Measurements from ENCODE around the gene FOSB. TPM values are rescaled to one million over a fixed set of nuclear protein-coding genes. Genes with fewer than 3 reads are reported as not detected.

The FOSB gene
- total RNA-seq, 2 experiments from 2014 or later = 36.0 to 43.9 TPM

DNA sequence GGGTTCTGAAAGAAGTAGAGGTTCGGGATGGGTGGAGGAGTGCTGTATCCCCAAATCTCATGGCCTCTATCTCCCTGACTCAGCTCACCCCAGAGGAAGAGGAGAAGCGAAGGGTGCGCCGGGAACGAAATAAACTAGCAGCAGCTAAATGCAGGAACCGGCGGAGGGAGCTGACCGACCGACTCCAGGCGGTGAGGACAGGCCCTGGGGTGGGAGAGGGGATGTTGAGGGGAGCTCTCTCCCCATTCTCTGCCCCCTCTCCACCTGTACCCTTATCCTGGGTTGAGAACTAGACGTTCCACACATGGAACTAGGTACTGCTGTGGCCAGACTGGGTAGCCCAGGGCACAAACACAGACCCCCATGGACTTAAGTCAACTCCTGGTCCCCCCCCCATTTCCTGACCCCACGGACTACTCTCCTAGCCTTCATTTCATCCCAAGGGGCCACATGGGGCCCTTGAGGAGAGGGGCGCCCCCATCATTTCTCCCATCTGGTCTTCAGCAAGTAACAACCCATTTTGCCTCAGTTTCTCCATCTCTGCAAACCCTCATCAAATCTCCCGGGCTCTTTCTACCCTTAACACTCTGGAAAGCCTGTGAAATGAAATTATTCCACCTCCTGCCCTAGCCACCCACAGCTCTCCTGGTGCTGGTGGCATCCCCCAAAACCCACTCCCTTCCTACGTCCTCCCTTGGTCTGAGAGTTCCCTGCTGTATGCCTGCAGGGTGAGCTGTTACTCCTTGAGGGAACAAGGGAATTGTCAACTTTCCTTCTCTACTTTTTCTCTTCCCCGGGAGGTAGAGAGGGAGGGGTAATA is 3.5 kb downstream of the FOSB start:
- DNase-seq = no peak
- no peaks in the 10 kb centered on the region for H3K36me3 Mint-ChIP-seq (ENCODE audit: low read depth)
- ChIA-PET CTCF (interaction anchor here (6.3 to 16.9 kb wide), 2 partner anchors 14 to 31 kb away, joined by 48 to 310 read pairs; no protein-coding TSS in a partner anchor), POLR2A (no interaction called here)
- H3K4me1 Mint-ChIP-seq = peaks cover 48% of the 10 kb centered on the region
- no peak overlapping the region for H3K4me3 Mint-ChIP-seq
- H3K27ac Mint-ChIP-seq = no peak overlapping the region
- H3K27me3 Mint-ChIP-seq = peaks cover 44% of the 10 kb centered on the region
- H3K9me3 Mint-ChIP-seq = no peaks in the 10 kb centered on the region

GRCh38 chr19:45471931-45472562 is 4.3 kb downstream of the FOSB start:
- POLR2A ChIA-PET = no interaction called here
- Mint-ChIP-seq H3K9me3 (no peaks in the 10 kb centered on the region), H3K4me3 (no peak overlapping the region), H3K27ac (no peak overlapping the region), H3K36me3 (ENCODE audit: low read depth) (no peaks in the 10 kb centered on the region), H3K4me1 (peaks cover 51% of the 10 kb centered on the region), H3K27me3 (peaks cover 48% of the 10 kb centered on the region)
- DNase-seq = no peak
- CTCF ChIA-PET = interaction anchor here (0.6 to 16.9 kb wide), 3 partner anchors 13 to 64 kb away, joined by 3 to 310 read pairs (median 48); no protein-coding TSS in a partner anchor

- Mint-ChIP-seq H3K9me3 (no peaks in the 10 kb centered on the region), H3K36me3 (ENCODE audit: low read depth) (no peaks in the 10 kb centered on the region), H3K4me3 (no peak overlapping the region), H3K27ac (no peak overlapping the region), H3K27me3 (peaks cover 51% of the 10 kb centered on the region), H3K4me1 (peaks cover 54% of the 10 kb centered on the region)
- no peak for DNase-seq
- ChIA-PET POLR2A (no interaction called here), CTCF (interaction anchor here (0.6 to 16.9 kb wide), 3 partner anchors 13 to 65 kb away, joined by 3 to 310 read pairs (median 12); no protein-coding TSS in a partner anchor)
These were observed 5.0 kb downstream of the FOSB start for GRCh38 chr19:45472563-45473366.

GRCh38 chr19:45473367-45473681 is 5.5 kb downstream of the FOSB start:
- CTCF ChIA-PET = interaction anchor here (2.3 to 16.9 kb wide), 2 partner anchors 12 to 33 kb away, joined by 12 to 310 read pairs; no protein-coding TSS in a partner anchor
- Mint-ChIP-seq H3K27me3 (peaks cover 51% of the 10 kb centered on the region), H3K9me3 (no peaks in the 10 kb centered on the region), H3K27ac (no peak overlapping the region), H3K4me3 (no peak overlapping the region), H3K4me1 (peaks cover 54% of the 10 kb centered on the region), H3K36me3 (ENCODE audit: low read depth) (no peaks in the 10 kb centered on the region)
- DNase-seq = no peak
- POLR2A ChIA-PET = no interaction called here

DNA sequence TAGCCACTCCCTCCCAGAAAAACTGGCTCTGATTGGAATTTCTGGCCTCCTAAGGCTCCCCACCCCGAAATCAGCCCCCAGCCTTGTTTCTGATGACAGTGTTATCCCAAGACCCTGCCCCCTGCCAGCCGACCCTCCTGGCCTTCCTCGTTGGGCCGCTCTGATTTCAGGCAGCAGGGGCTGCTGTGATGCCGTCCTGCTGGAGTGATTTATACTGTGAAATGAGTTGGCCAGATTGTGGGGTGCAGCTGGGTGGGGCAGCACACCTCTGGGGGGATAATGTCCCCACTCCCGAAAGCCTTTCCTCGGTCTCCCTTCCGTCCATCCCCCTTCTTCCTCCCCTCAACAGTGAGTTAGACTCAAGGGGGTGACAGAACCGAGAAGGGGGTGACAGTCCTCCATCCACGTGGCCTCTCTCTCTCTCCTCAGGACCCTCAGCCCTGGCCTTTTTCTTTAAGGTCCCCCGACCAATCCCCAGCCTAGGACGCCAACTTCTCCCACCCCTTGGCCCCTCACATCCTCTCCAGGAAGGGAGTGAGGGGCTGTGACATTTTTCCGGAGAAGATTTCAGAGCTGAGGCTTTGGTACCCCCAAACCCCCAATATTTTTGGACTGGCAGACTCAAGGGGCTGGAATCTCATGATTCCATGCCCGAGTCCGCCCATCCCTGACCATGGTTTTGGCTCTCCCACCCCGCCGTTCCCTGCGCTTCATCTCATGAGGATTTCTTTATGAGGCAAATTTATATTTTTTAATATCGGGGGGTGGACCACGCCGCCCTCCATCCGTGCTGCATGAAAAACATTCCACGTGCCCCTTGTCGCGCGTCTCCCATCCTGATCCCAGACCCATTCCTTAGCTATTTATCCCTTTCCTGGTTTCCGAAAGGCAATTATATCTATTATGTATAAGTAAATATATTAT is 6.1 kb downstream of the FOSB start:
- H3K4me1 Mint-ChIP-seq = peaks cover 57% of the 10 kb centered on the region
- POLR2A ChIA-PET = no interaction called here
- H3K4me3 Mint-ChIP-seq = no peak overlapping the region
- DNase-seq = no peak
- H3K27ac Mint-ChIP-seq = no peak overlapping the region
- peaks cover 51% of the 10 kb centered on the region for H3K27me3 Mint-ChIP-seq
- CTCF ChIA-PET = interaction anchor here (2.3 to 16.9 kb wide), 2 partner anchors 12 to 34 kb away, joined by 12 to 310 read pairs; no protein-coding TSS in a partner anchor
- H3K36me3 Mint-ChIP-seq (ENCODE audit: low read depth) = no peaks in the 10 kb centered on the region
- H3K9me3 Mint-ChIP-seq = no peaks in the 10 kb centered on the region

DNA sequence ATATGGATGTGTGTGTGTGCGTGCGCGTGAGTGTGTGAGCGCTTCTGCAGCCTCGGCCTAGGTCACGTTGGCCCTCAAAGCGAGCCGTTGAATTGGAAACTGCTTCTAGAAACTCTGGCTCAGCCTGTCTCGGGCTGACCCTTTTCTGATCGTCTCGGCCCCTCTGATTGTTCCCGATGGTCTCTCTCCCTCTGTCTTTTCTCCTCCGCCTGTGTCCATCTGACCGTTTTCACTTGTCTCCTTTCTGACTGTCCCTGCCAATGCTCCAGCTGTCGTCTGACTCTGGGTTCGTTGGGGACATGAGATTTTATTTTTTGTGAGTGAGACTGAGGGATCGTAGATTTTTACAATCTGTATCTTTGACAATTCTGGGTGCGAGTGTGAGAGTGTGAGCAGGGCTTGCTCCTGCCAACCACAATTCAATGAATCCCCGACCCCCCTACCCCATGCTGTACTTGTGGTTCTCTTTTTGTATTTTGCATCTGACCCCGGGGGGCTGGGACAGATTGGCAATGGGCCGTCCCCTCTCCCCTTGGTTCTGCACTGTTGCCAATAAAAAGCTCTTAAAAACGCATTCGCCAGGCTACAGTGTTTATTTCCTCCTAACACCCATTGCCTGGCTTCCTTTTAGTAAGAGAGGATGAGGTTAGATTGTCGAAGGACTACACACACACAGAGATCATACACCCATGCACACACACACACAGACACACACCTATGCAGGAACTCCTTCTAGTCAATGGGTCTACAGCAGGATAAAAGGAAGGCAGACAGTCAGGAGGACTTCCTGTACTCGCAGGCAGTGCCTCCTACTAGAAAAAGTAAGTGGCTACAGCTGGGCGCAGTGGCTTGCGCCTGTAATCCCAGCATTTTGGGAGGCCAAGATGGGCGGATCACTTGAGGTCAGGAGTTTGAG is 7.1 kb downstream of the FOSB start:
- Mint-ChIP-seq H3K4me1 (peaks cover 59% of the 10 kb centered on the region), H3K36me3 (ENCODE audit: low read depth) (no peaks in the 10 kb centered on the region), H3K27ac (no peak overlapping the region), H3K9me3 (no peaks in the 10 kb centered on the region), H3K27me3 (peaks cover 51% of the 10 kb centered on the region), H3K4me3 (no peak overlapping the region)
- ChIA-PET CTCF (interaction anchor here (2.3 to 16.9 kb wide), 3 partner anchors 10 to 35 kb away, joined by 12 to 310 read pairs (median 14); no protein-coding TSS in a partner anchor), POLR2A (no interaction called here)
- DNase-seq = no peak

GRCh38 chr19:45475537-45476291 is 7.9 kb downstream of the FOSB start:
- Mint-ChIP-seq H3K9me3 (no peaks in the 10 kb centered on the region), H3K27ac (no peak overlapping the region), H3K36me3 (ENCODE audit: low read depth) (no peaks in the 10 kb centered on the region), H3K27me3 (peaks cover 50% of the 10 kb centered on the region), H3K4me1 (peaks cover 55% of the 10 kb centered on the region), H3K4me3 (no peak overlapping the region)
- POLR2A ChIA-PET = no interaction called here
- CTCF ChIA-PET = interaction anchor here (0.7 to 16.9 kb wide), 4 partner anchors 10 to 244 kb away, joined by 3 to 310 read pairs (median 8); no protein-coding TSS in a partner anchor
- DNase-seq = no peak

GRCh38 chr19:45476304-45476703 is 8.5 kb downstream of the FOSB start:
- peaks cover 49% of the 10 kb centered on the region for H3K27me3 Mint-ChIP-seq
- peaks cover 55% of the 10 kb centered on the region for H3K4me1 Mint-ChIP-seq
- no peaks in the 10 kb centered on the region for H3K9me3 Mint-ChIP-seq
- H3K27ac Mint-ChIP-seq = no peak overlapping the region
- ChIA-PET POLR2A (no interaction called here), CTCF (interaction anchor here (0.7 to 16.9 kb wide), 5 partner anchors 9 to 166 kb away, joined by 3 to 310 read pairs (median 3); no protein-coding TSS in a partner anchor)
- H3K4me3 Mint-ChIP-seq = no peak overlapping the region
- DNase-seq = no peak
- no peaks in the 10 kb centered on the region for H3K36me3 Mint-ChIP-seq (ENCODE audit: low read depth)

DNA sequence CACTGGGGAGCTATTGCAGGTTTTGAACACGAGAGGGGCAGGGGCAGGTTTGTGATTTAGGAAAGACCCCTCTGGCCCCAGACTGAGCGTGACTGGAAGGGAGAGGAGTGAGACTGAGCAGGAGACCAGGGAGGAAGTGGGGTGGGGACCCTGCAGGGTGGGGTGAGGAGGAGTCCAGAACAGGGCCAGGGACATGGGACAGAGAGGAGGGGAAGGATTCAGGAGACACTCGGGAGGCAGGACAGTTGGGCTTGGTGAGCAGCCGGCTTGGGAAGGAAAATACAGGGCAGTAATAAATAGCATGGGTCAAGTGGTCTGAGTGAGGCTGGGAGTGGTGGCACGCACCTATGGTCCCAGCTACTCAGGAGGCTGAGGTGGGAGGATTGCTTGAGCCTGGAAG is 9.4 kb downstream of the FOSB start:
- DNase-seq = no peak
- Mint-ChIP-seq H3K36me3 (ENCODE audit: low read depth) (no peaks in the 10 kb centered on the region), H3K9me3 (no peaks in the 10 kb centered on the region), H3K4me1 (peaks cover 50% of the 10 kb centered on the region), H3K4me3 (peak overlapping the region; percentile 15), H3K27me3 (peaks cover 42% of the 10 kb centered on the region), H3K27ac (peak overlapping the region; percentile 67)
- POLR2A ChIA-PET = no interaction called here
- CTCF ChIA-PET = interaction anchor here (0.6 to 16.9 kb wide), 7 partner anchors 8 to 73 kb away, joined by 3 to 310 read pairs (median 13); no protein-coding TSS in a partner anchor

DNA sequence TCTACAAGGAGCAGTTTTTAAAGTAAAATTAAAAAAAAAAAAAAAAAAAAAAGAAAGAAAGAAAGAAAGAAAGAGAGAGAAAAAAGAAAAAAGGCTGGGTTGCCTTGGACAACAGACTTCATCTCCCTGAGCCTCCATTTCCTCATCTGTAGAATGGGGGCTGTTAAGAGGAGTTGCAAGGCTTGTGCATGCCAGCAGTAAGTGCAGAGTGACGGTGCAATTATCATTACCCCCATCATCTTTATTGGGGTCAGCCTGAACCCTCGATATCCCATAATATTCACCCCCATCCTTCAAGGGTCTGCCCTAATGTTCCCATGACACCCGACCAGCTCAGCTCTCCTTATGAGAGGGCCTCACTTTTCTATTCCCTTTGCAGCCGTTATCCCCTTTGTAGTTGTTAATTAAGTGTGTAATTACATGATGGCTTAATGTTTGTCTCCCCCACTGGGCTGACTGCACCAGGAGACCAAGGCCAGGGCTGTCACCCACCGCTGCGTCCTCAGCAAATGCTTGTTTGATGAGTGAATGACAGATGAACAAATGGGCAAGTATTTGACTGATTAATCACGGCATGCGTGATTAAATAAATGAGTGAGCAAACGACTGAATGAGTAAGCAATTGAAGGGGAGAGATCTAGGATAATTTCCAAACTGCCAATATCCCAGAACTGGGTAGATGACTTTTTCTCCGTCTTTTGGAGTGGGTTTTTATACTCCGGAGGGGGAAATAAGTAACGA is 10.1 kb downstream of the FOSB start:
- H3K27ac Mint-ChIP-seq = peak overlapping the region; percentile 98
- peaks cover 36% of the 10 kb centered on the region for H3K27me3 Mint-ChIP-seq
- peaks cover 46% of the 10 kb centered on the region for H3K4me1 Mint-ChIP-seq
- ChIA-PET POLR2A (interaction anchor here (0.7 to 1.5 kb wide), 2 partner anchors 32 to 38 kb away, joined by 3 to 12 read pairs; no protein-coding TSS in a partner anchor), CTCF (interaction anchor here (0.6 to 16.9 kb wide), 34 partner anchors 7 to 256 kb away, joined by 3 to 310 read pairs (median 10); partner anchors contain the start of genes ERCC1, FOSB, OPA3 and PPM1N)
- peak overlapping the region; percentile 81 for H3K4me3 Mint-ChIP-seq
- DNase-seq = no peak
- no peaks in the 10 kb centered on the region for H3K9me3 Mint-ChIP-seq
- no peaks in the 10 kb centered on the region for H3K36me3 Mint-ChIP-seq (ENCODE audit: low read depth)

Data from activated CD4-positive, alpha-beta T cell treated with anti-CD3 and anti-CD28 coated beads, Interleukin-2, amount 10 ng/mL, durations not matched to agents 7 days and 5 days (primary cell).